ENCODE results near the gene NACC1. TPM values are rescaled to one million over a fixed set of nuclear protein-coding genes. Genes with fewer than 3 reads are reported as not detected.

NACC1 gene
- total RNA-seq, 1 donor from 2014 or later = 45.1 TPM

DNA sequence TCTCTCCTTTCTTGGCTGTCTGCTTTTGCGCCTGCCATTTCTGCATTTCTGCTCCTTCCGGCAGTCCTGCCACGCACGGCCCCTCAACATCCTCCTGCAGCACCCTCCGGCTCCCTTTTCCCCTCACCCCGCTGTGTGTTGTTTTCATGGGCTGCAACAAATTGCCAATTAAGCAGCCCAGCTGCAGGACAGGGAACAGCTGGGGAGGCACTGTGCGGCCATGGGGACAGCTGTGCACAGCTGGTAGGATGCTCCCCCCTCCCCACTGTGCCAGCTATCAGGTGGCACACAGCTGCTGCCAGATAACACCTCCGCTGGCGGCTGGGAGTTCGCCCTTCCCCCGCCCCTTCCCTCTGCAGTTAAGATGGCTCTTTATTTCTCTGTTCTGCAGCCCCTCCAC lies 40.8 kb upstream of the NACC1 start:
- no peaks in the 10 kb centered on the region for H3K9me3 Mint-ChIP-seq (ENCODE audit: unreplicated experiment)
- H3K27me3 Mint-ChIP-seq (ENCODE audit: unreplicated experiment) = no peaks in the 10 kb centered on the region
- no peak overlapping the region for H3K4me3 Mint-ChIP-seq (ENCODE audit: unreplicated experiment)
- peaks cover 30% of the 10 kb centered on the region for H3K36me3 Mint-ChIP-seq (ENCODE audit: unreplicated experiment)
- H3K27ac Mint-ChIP-seq (ENCODE audit: unreplicated experiment) = no peak overlapping the region
- TF ChIP-seq, protein P1, sequence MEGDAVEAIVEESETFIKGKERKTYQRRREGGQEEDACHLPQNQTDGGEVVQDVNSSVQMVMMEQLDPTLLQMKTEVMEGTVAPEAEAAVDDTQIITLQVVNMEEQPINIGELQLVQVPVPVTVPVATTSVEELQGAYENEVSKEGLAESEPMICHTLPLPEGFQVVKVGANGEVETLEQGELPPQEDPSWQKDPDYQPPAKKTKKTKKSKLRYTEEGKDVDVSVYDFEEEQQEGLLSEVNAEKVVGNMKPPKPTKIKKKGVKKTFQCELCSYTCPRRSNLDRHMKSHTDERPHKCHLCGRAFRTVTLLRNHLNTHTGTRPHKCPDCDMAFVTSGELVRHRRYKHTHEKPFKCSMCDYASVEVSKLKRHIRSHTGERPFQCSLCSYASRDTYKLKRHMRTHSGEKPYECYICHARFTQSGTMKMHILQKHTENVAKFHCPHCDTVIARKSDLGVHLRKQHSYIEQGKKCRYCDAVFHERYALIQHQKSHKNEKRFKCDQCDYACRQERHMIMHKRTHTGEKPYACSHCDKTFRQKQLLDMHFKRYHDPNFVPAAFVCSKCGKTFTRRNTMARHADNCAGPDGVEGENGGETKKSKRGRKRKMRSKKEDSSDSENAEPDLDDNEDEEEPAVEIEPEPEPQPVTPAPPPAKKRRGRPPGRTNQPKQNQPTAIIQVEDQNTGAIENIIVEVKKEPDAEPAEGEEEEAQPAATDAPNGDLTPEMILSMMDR (IDR thresholded peaks at IDR 0.05) = no peak
- H3K4me1 Mint-ChIP-seq (ENCODE audit: unreplicated experiment) = peaks cover 27% of the 10 kb centered on the region
- DNase-seq (ENCODE audit: extremely low spot score, unreplicated experiment) = no peak

DNA sequence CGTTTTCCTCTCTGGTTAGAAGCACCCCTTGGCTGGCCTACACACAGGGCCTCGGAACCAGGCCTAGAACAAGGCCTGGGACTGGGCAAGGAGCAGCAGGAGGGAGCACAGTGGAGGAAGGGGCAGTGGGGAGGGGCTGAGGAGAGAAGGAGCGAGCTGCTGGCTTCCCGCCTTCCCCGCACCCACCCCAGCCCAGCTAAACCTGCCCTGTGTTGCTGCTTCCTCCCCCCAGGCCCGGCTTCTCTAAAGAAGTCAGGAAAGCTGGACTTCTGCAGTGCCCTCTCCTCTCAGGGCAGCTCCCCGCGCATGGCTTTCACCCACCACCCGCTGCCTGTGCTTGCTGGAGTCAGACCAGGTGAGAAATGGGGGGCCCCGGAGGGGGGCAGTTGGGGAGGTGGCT lies 39.7 kb upstream of the NACC1 start:
- Mint-ChIP-seq H3K9me3 (ENCODE audit: unreplicated experiment) (no peaks in the 10 kb centered on the region), H3K36me3 (ENCODE audit: unreplicated experiment) (peaks cover 30% of the 10 kb centered on the region), H3K27me3 (ENCODE audit: unreplicated experiment) (no peaks in the 10 kb centered on the region), H3K4me1 (ENCODE audit: unreplicated experiment) (peaks cover 38% of the 10 kb centered on the region), H3K4me3 (ENCODE audit: unreplicated experiment) (no peak overlapping the region), H3K27ac (ENCODE audit: unreplicated experiment) (no peak overlapping the region)
- TF ChIP-seq, protein P1 (IDR thresholded peaks at IDR 0.05) = no peak
- no peak for DNase-seq (ENCODE audit: extremely low spot score, unreplicated experiment)

DNA sequence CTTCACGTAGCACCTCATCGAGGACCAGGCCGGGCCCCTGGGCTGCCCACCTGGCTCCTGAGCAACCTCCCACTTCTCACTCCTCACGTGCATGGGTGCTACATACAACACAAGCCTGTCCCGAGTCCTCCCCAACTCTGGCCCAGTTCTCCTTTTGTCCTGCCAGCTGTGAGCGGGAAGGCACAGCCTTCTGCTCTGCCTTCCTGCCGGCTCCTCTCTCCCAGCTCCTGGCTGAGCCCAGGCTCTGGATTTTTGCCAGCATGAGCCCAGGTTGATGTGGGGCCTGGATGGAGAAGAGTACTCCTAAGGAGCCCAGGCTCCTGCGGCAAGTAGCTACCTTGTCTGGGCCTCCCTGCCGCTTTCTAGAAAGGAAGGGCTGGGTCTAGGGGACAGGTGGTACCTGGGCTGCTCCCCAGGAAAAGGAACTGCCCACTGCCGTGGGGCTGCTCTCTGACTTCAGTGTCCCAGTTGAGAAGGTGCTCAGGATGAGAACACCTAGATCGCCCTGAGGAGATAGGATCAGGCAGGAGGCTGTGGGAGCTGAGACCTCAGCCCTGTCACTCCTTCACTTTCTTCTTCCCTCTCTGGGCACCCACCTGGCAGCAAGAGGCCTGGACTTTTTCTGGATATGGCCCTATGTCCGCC lies 39.0 kb upstream of the NACC1 start:
- Mint-ChIP-seq H3K27me3 (ENCODE audit: unreplicated experiment) (no peaks in the 10 kb centered on the region), H3K4me3 (ENCODE audit: unreplicated experiment) (no peak overlapping the region), H3K4me1 (ENCODE audit: unreplicated experiment) (peaks cover 45% of the 10 kb centered on the region), H3K27ac (ENCODE audit: unreplicated experiment) (no peak overlapping the region), H3K36me3 (ENCODE audit: unreplicated experiment) (peaks cover 28% of the 10 kb centered on the region), H3K9me3 (ENCODE audit: unreplicated experiment) (no peaks in the 10 kb centered on the region)
- TF ChIP-seq, protein P1 (IDR thresholded peaks at IDR 0.05) = no peak
- no peak for DNase-seq (ENCODE audit: extremely low spot score, unreplicated experiment)

DNA sequence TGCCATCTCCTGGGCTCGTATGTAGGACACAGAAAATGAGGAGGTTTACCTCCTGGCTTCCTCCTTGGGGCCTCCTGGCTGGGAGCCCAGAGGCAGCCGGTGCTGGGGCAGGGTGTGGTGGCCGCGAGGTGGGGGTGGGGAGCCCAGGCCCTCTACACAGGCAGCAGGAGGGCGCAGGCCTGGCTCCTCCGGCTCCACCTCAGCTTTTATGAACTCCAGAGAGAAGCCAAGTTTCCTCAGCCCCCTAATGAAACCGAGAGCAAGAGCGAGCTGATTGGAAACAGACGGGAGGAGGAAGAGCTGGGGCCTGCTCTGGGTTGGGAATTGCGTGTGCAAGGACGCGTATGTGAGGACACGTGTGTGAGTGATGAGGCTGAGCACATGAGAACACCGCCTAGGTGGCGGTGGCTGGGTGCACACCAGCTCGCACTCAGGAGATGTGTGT lies 38.5 kb upstream of the NACC1 start:
- peaks cover 50% of the 10 kb centered on the region for H3K4me1 Mint-ChIP-seq (ENCODE audit: unreplicated experiment)
- no peaks in the 10 kb centered on the region for H3K27me3 Mint-ChIP-seq (ENCODE audit: unreplicated experiment)
- H3K36me3 Mint-ChIP-seq (ENCODE audit: unreplicated experiment) = peaks cover 31% of the 10 kb centered on the region
- H3K4me3 Mint-ChIP-seq (ENCODE audit: unreplicated experiment) = no peak overlapping the region
- TF ChIP-seq, protein P1 (IDR thresholded peaks at IDR 0.05) = no peak
- H3K9me3 Mint-ChIP-seq (ENCODE audit: unreplicated experiment) = no peaks in the 10 kb centered on the region
- no peak for DNase-seq (ENCODE audit: extremely low spot score, unreplicated experiment)
- H3K27ac Mint-ChIP-seq (ENCODE audit: unreplicated experiment) = peak overlapping the region; percentile 7

DNA sequence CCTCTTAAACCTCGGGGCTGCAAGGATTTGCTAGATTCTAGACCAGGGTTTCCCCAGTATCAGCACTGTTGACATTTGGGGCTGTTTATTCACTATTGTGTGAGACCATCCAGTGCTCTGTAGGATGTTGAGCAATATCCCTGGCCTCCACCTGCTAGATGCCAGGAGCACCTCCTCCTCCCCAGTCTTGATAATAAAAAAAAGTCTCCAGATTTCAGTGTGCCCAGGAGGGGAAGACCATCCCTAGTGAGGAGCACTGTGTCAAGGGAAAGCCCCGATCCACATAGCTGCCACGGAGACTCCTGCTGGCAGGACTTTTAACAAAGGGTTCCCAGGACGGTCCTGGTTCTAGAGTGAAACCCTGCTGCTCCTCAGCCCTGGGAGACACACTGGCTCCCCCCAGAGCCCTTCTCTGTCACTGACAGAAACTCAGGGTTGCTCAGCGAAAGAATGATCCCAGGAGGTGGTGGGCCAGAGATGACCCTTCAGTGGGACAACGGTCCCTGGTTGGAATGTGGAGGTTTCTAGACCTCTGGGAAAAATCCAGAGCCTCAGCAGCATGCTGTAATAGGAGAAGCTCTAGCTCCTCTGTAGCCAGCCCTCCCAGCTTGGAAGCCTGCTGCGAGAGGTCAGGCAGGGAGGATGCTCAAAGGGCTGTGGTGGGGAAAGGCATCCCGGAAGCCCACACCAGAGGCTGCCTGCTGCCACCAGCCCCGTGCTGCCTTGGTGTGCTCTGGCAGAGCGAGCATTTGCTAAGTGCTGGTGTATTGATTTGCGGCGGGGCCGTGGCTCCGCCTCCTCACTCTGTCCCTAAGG lies 35.7 kb upstream of the NACC1 start:
- no peaks in the 10 kb centered on the region for H3K9me3 Mint-ChIP-seq (ENCODE audit: unreplicated experiment)
- H3K27me3 Mint-ChIP-seq (ENCODE audit: unreplicated experiment) = peaks cover 8% of the 10 kb centered on the region
- peaks cover 25% of the 10 kb centered on the region for H3K36me3 Mint-ChIP-seq (ENCODE audit: unreplicated experiment)
- H3K27ac Mint-ChIP-seq (ENCODE audit: unreplicated experiment) = peak overlapping the region; percentile 91
- H3K4me3 Mint-ChIP-seq (ENCODE audit: unreplicated experiment) = no peak overlapping the region
- H3K4me1 Mint-ChIP-seq (ENCODE audit: unreplicated experiment) = peaks cover 56% of the 10 kb centered on the region
- TF ChIP-seq, protein P1 (IDR thresholded peaks at IDR 0.05) = peak; percentile 60
- DNase-seq (ENCODE audit: extremely low spot score, unreplicated experiment) = peak; percentile 95

Data from osteocyte (in vitro differentiated cells).